Ishikawa (cell line): ENCODE results near the gene NPAS1.
A peak's percentile ranks its signal among the peaks of the same experiment; 100 is the strongest.

Source experiments
- CEBPB ChIP-seq: IDR thresholded peaks from 2 replicates; pipeline ENCODE4 v1.6.1; 2012
- CREB1 ChIP-seq: IDR thresholded peaks from 2 replicates; pipeline ENCODE4 v1.6.1; 2012; ENCODE audit warnings: low read depth
- EGR1 ChIP-seq: IDR thresholded peaks from 2 replicates; pipeline ENCODE4 v1.6.1; 2012
- EP300 ChIP-seq: IDR thresholded peaks from 2 replicates; pipeline ENCODE4 v1.6.1; 2012; ENCODE audit warnings: borderline replicate concordance
- FOXM1 ChIP-seq: IDR thresholded peaks from 2 replicates; pipeline ENCODE4 v1.6.1; 2012; ENCODE audit warnings: low read depth, borderline replicate concordance
- NFIC ChIP-seq: IDR thresholded peaks from 2 replicates; pipeline ENCODE4 v1.6.1; 2012
- RAD21 ChIP-seq: IDR thresholded peaks from 2 replicates; pipeline ENCODE4 v1.6.1; 2012; ENCODE audit warnings: low read depth
- TAF1 ChIP-seq: IDR thresholded peaks from 2 replicates; pipeline ENCODE4 v1.6.1; 2012; ENCODE audit warnings: low read depth, mild to moderate bottlenecking
- TCF12 ChIP-seq: IDR thresholded peaks from 2 replicates; pipeline ENCODE4 v1.6.1; 2012; ENCODE audit warnings: low read depth
- TEAD4 ChIP-seq: IDR thresholded peaks from 2 replicates; pipeline ENCODE4 v1.6.1; 2012
- USF1 ChIP-seq: IDR thresholded peaks from 2 replicates; pipeline ENCODE4 v1.6.1; 2012
- YY1 ChIP-seq: IDR thresholded peaks from 2 replicates; pipeline ENCODE4 v1.6.1; 2012; ENCODE audit warnings: low read depth
- ZBTB7A ChIP-seq: IDR thresholded peaks from 2 replicates; pipeline ENCODE4 v1.6.1; 2012; ENCODE audit warnings: low read depth
- TF ChIP-seq, protein P1 (sequence below): IDR thresholded peaks from 2 replicates; pipeline ENCODE4 v1.6.1; 2012
- TF ChIP-seq, protein P2 (sequence below): IDR thresholded peaks from 2 replicates; pipeline ENCODE4 v1.6.1; 2012; ENCODE audit warnings: low read depth, mild to moderate bottlenecking

NPAS1 gene

GRCh38 chr19:47047763-47048405, 28.2 kb downstream of the NPAS1 start:
- peak; percentile 34; the same call in 1 of the 2 replicates for TF ChIP-seq TAF1
- TF ChIP-seq, protein P1, sequence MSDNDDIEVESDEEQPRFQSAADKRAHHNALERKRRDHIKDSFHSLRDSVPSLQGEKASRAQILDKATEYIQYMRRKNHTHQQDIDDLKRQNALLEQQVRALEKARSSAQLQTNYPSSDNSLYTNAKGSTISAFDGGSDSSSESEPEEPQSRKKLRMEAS: no peak; the same call in 1 of the 2 replicates
- TF ChIP-seq YY1: no peak
- TF ChIP-seq EP300: no peak
- TF ChIP-seq ZBTB7A: peak; percentile 98

- TF ChIP-seq ZBTB7A (no peak), EGR1 (no peak), EP300 (no peak), FOXM1 (no peak), TAF1 (no peak), RAD21 (no peak), CREB1 (no peak), TCF12 (no peak), USF1 (no peak), CEBPB (no peak), TEAD4 (no peak), NFIC (no peak), YY1 (no peak)
- TF ChIP-seq, protein P1: no peak
- TF ChIP-seq, protein P2, sequence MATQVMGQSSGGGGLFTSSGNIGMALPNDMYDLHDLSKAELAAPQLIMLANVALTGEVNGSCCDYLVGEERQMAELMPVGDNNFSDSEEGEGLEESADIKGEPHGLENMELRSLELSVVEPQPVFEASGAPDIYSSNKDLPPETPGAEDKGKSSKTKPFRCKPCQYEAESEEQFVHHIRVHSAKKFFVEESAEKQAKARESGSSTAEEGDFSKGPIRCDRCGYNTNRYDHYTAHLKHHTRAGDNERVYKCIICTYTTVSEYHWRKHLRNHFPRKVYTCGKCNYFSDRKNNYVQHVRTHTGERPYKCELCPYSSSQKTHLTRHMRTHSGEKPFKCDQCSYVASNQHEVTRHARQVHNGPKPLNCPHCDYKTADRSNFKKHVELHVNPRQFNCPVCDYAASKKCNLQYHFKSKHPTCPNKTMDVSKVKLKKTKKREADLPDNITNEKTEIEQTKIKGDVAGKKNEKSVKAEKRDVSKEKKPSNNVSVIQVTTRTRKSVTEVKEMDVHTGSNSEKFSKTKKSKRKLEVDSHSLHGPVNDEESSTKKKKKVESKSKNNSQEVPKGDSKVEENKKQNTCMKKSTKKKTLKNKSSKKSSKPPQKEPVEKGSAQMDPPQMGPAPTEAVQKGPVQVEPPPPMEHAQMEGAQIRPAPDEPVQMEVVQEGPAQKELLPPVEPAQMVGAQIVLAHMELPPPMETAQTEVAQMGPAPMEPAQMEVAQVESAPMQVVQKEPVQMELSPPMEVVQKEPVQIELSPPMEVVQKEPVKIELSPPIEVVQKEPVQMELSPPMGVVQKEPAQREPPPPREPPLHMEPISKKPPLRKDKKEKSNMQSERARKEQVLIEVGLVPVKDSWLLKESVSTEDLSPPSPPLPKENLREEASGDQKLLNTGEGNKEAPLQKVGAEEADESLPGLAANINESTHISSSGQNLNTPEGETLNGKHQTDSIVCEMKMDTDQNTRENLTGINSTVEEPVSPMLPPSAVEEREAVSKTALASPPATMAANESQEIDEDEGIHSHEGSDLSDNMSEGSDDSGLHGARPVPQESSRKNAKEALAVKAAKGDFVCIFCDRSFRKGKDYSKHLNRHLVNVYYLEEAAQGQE: no peak
Measured at GRCh38 chr19:47049307-47049700, 29.7 kb downstream of the NPAS1 start.

- TF ChIP-seq EGR1 (no peak), RAD21 (no peak), ZBTB7A (no peak), USF1 (no peak)
Measured at GRCh38 chr19:47056411-47056810, 36.8 kb downstream of the NPAS1 start.

- TF ChIP-seq, protein P1: no peak
- TF ChIP-seq, protein P2: no peak
- TF ChIP-seq ZBTB7A: no peak
- no peak for TF ChIP-seq EGR1
- no peak for TF ChIP-seq TEAD4
- TF ChIP-seq FOXM1: no peak
- no peak for TF ChIP-seq USF1
- TF ChIP-seq CREB1: no peak
- no peak for TF ChIP-seq NFIC
- TF ChIP-seq TAF1: no peak
- no peak for TF ChIP-seq CEBPB
- TF ChIP-seq YY1: no peak
- no peak for TF ChIP-seq EP300
- TF ChIP-seq TCF12: no peak
- TF ChIP-seq RAD21: no peak
Measured at GRCh38 chr19:47057328-47057727, 37.7 kb downstream of the NPAS1 start.

- no peak for TF ChIP-seq TAF1
- TF ChIP-seq YY1: no peak
- no peak for TF ChIP-seq RAD21
Measured at GRCh38 chr19:47058621-47059022, 39.0 kb downstream of the NPAS1 start.

DNA sequence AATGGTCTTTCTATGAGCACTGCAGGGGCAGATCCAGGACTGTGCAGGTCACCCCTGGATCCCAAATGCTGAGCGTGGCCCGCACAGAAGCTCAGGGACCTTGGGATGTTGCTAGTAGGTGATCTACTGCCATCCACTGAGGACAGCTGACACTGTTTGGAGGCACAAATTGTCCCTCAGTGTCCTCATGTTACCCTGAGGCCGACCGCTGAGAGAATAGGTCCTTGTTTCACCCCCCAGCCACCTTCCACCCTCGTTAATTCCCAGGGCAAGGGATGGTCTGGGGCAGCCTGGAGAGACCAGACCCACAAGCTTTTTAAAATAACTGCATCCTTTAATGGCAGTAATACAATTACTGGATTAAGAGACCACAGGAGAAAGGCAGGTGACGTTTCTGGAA, 44.2 kb downstream of the NPAS1 start:
- TF ChIP-seq RAD21 (no peak), NFIC (no peak), EGR1 (no peak), FOXM1 (no peak), TAF1 (no peak), YY1 (no peak), ZBTB7A (no peak), USF1 (no peak), CREB1 (no peak), CEBPB (no peak), EP300 (no peak), TEAD4 (no peak), TCF12 (no peak)
- TF ChIP-seq, protein P2: no peak
- TF ChIP-seq, protein P1: no peak
